NCI-H748 treated with DMSO at 0.1 percent for 48 hours (cell line): ENCODE data around the gene AKT3.
"Not testable (repeated sequence)": the region's sequence is repeated elsewhere in the genome, so short reads cannot be mapped to it uniquely, and the experiment has no call there.

Experiments used
- DNase-seq: peaks from one replicate; lab custom pipeline; 2025; lab: John Stamatoyannopoulos, UW

AKT3 gene

GRCh38 chr1:243597383-243597782, 252.7 kb downstream of the AKT3 start:
- no peak for DNase-seq

GRCh38 chr1:243596431-243597062, 253.5 kb downstream of the AKT3 start:
- DNase-seq, result no peak

GRCh38 chr1:243595527-243596210, 254.4 kb downstream of the AKT3 start:
- no peak for DNase-seq

GRCh38 chr1:243594455-243594854, 255.6 kb downstream of the AKT3 start:
- DNase-seq, result no peak

- DNase-seq, result not testable (repeated sequence)
Observed at GRCh38 chr1:243589286-243589685, 260.8 kb downstream of the AKT3 start.

GRCh38 chr1:243587823-243588560, 262.1 kb downstream of the AKT3 start:
- DNase-seq, result no peak

- no peak for DNase-seq
Observed at GRCh38 chr1:243587285-243587684, 262.8 kb downstream of the AKT3 start.

GRCh38 chr1:243585982-243586381, 264.1 kb downstream of the AKT3 start:
- DNase-seq, result no peak

GRCh38 chr1:243582326-243582725, 267.7 kb downstream of the AKT3 start:
- DNase-seq, result no peak

GRCh38 chr1:243580984-243581383, 269.1 kb downstream of the AKT3 start:
- DNase-seq, result no peak

GRCh38 chr1:243580072-243580471, 270.0 kb downstream of the AKT3 start:
- no peak for DNase-seq

GRCh38 chr1:243575070-243575469, 275.0 kb downstream of the AKT3 start:
- DNase-seq, result peak; percentile 25

- DNase-seq, result peak; percentile 76
Observed at GRCh38 chr1:243572940-243573339, 277.1 kb downstream of the AKT3 start.

GRCh38 chr1:243568793-243569192, 281.2 kb downstream of the AKT3 start:
- DNase-seq, result no peak

GRCh38 chr1:243564814-243565213, 285.2 kb downstream of the AKT3 start:
- no peak for DNase-seq

- DNase-seq, result no peak
Observed at GRCh38 chr1:243563732-243564131, 286.3 kb downstream of the AKT3 start.

- no peak for DNase-seq
Observed at GRCh38 chr1:243562473-243562872, 287.6 kb downstream of the AKT3 start.

- DNase-seq, result no peak
Observed at GRCh38 chr1:243561588-243562319, 288.3 kb downstream of the AKT3 start.

- no peak for DNase-seq
Observed at GRCh38 chr1:243559575-243560162, 290.4 kb downstream of the AKT3 start.

GRCh38 chr1:243558576-243558975, 291.5 kb downstream of the AKT3 start:
- no peak for DNase-seq

- no peak for DNase-seq
Observed at GRCh38 chr1:243557866-243558265, 292.2 kb downstream of the AKT3 start.

- DNase-seq, result no peak
Observed at GRCh38 chr1:243554686-243555085, 295.4 kb downstream of the AKT3 start.
